Measurements from ENCODE around the gene INTS4.

- TF ChIP-seq, protein P1, sequence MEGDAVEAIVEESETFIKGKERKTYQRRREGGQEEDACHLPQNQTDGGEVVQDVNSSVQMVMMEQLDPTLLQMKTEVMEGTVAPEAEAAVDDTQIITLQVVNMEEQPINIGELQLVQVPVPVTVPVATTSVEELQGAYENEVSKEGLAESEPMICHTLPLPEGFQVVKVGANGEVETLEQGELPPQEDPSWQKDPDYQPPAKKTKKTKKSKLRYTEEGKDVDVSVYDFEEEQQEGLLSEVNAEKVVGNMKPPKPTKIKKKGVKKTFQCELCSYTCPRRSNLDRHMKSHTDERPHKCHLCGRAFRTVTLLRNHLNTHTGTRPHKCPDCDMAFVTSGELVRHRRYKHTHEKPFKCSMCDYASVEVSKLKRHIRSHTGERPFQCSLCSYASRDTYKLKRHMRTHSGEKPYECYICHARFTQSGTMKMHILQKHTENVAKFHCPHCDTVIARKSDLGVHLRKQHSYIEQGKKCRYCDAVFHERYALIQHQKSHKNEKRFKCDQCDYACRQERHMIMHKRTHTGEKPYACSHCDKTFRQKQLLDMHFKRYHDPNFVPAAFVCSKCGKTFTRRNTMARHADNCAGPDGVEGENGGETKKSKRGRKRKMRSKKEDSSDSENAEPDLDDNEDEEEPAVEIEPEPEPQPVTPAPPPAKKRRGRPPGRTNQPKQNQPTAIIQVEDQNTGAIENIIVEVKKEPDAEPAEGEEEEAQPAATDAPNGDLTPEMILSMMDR (IDR thresholded peaks at IDR 0.05): no peak
- TF ChIP-seq POLR2A (IDR thresholded peaks at IDR 0.05): no peak
Observed at GRCh38 chr11:78032090-78032489, 37.6 kb upstream of the INTS4 start.
